Endothelial cell of umbilical vein (primary cell): ENCODE data around the gene PAQR7. TPM values are rescaled to one million over a fixed set of nuclear protein-coding genes. Genes with fewer than 3 reads are reported as not detected.
A peak's percentile ranks its signal among the peaks of the same experiment; 100 is the strongest.

ENCODE experiments used
- BruUV-seq: library from RNA; stranded (reverse); fragments of 400-500 nt; replicated peaks from 2 replicates; lab custom pipeline; 2021; lab: Mats Ljungman, UMichigan
- CTCF ChIA-PET: fragments of 300-600, 350-600 bp; sonication (Branson Sonifier 250); formaldehyde crosslinking; loops from one replicate; lab custom pipeline; 2021; ENCODE audit warnings: antibody characterized with exemption, inconsistent platforms; lab: Charles Lee
- POLR2A ChIA-PET: fragments of 300-600, 350-600 bp; sonication (Branson Sonifier 250); formaldehyde crosslinking; loops from one replicate; lab custom pipeline; 2021; ENCODE audit warnings: antibody characterized with exemption, inconsistent platforms; lab: Charles Lee
- DNase-seq: peaks from one replicate; pipeline ENCODE4 v3.0.0-alpha.2; 2011; ENCODE audit warnings: low read depth, low spot score
- FAIRE-seq: peaks from 2 replicates; lab custom pipeline; 2011; peaks lifted over from hg19 to GRCh38; lab: Jason Lieb, UNC
- H2AFZ ChIP-seq: 2 replicates; pipeline ENCODE4 v1.6.0; 2012; ENCODE audit warnings: low read depth, low read length, control low read depth, inconsistent platforms
- H3K27ac ChIP-seq: 2 replicates; pipeline ENCODE4 v1.5.1; 2011; ENCODE audit warnings: low read depth, mild to moderate bottlenecking, control low read depth, low read length, moderate library complexity; ENCODE audit not compliant: insufficient read depth
- H3K27me3 ChIP-seq, 2 experiments: 2 replicates each; pipeline versions ENCODE4 v1.6.0 to v1.6.1; 2011; ENCODE audit warnings: low read length in 2 of 2, mixed read lengths in 1 of 2; ENCODE audit not compliant: control insufficient read depth in 2 of 2, insufficient read depth in 2 of 2
- H3K36me3 ChIP-seq, 2 experiments: 2 replicates in 1 of 2; 3 replicates in 1 of 2; pipeline ENCODE4 v1.5.1; 2011; ENCODE audit warnings: low read length in 2 of 2, mild to moderate bottlenecking in 1 of 2, moderate library complexity in 1 of 2; ENCODE audit not compliant: control insufficient read depth in 2 of 2, insufficient read depth in 2 of 2; ENCODE audit errors: extremely low read depth in 1 of 2
- H3K4me1 ChIP-seq: 3 replicates; pipeline ENCODE4 v1.5.1; 2011; ENCODE audit warnings: mild to moderate bottlenecking, low read length; ENCODE audit not compliant: control insufficient read depth, insufficient read depth; ENCODE audit errors: extremely low read depth
- H3K4me2 ChIP-seq: 2 replicates; pipeline ENCODE4 v1.6.1; 2011; ENCODE audit warnings: low read length, control low read depth, mixed read lengths; ENCODE audit not compliant: insufficient read depth
- H3K4me3 ChIP-seq, 3 experiments: fragments of 200-600 bp in 1 of 3; sonication (generic), shearing (Covaris generic) in 1 of 3; replicated peaks in 1 of 3; 2 replicates each; pipeline ENCODE4 v1.5.1; 2011 to 2016; ENCODE audit warnings: control low read depth in 3 of 3, low read length in 3 of 3, mild to moderate bottlenecking in 2 of 3, inconsistent platforms in 1 of 3, low read depth in 1 of 3, moderate library complexity in 1 of 3; ENCODE audit not compliant: insufficient read depth in 1 of 3
- H3K79me2 ChIP-seq: 2 replicates; pipeline ENCODE4 v1.6.0; 2012; ENCODE audit warnings: low read length, inconsistent platforms; ENCODE audit not compliant: control insufficient read depth, insufficient read depth
- H3K9ac ChIP-seq: replicated peaks from 2 replicates; pipeline ENCODE3; 2011; ENCODE audit warnings: low read length, control low read depth; ENCODE audit not compliant: insufficient read depth; ENCODE audit errors: extremely low read depth
- H3K9me1 ChIP-seq: replicated peaks from 3 replicates; pipeline ENCODE4 v1.6.0; 2011; ENCODE audit warnings: mild to moderate bottlenecking, low read length; ENCODE audit not compliant: control insufficient read depth, insufficient read depth; ENCODE audit errors: extremely low read depth
- H3K9me3 ChIP-seq: replicated peaks from 2 replicates; pipeline ENCODE4 v1.5.1; 2012; ENCODE audit warnings: low read length, inconsistent platforms; ENCODE audit not compliant: control insufficient read depth, insufficient read depth
- H4K20me1 ChIP-seq: replicated peaks from 2 replicates; pipeline ENCODE3; 2011; ENCODE audit warnings: mild to moderate bottlenecking, low read length; ENCODE audit not compliant: control insufficient read depth, insufficient read depth; ENCODE audit errors: extremely low read depth
- EZH2 ChIP-seq: IDR thresholded peaks from 2 replicates; pipeline ENCODE4 v1.6.1; 2012; ENCODE audit warnings: borderline replicate concordance, low read depth, mild to moderate bottlenecking, moderate library complexity, low read length, inconsistent platforms; ENCODE audit not compliant: severe bottlenecking
- FOS ChIP-seq: IDR thresholded peaks from 2 replicates; pipeline ENCODE4 v1.6.1; 2011; ENCODE audit warnings: mild to moderate bottlenecking, low read length, moderate library complexity, borderline replicate concordance; ENCODE audit not compliant: insufficient read depth
- GATA2 ChIP-seq: IDR thresholded peaks from 2 replicates; pipeline ENCODE4 v1.7.0; 2011; ENCODE audit warnings: low read depth, mild to moderate bottlenecking, moderate library complexity, mixed read lengths, low read length; ENCODE audit not compliant: insufficient read length, insufficient read depth
- JUN ChIP-seq: IDR thresholded peaks from 2 replicates; pipeline ENCODE4 v1.6.1; 2011; ENCODE audit warnings: borderline replicate concordance, low read depth; ENCODE audit not compliant: insufficient read length, insufficient read depth
- MYC ChIP-seq: IDR thresholded peaks from one replicate; pipeline ENCODE4 v1.6.1; 2011; ENCODE audit warnings: mild to moderate bottlenecking, low read depth, low read length
- POLR2A ChIP-seq: IDR thresholded peaks from 2 replicates; pipeline ENCODE4 v1.6.1; 2012; ENCODE audit warnings: low read depth, mild to moderate bottlenecking, control low read depth, low read length
- POLR2AphosphoS5 ChIP-seq: IDR thresholded peaks from 2 replicates; pipeline ENCODE4 v1.6.1; 2012; ENCODE audit warnings: low read depth, mild to moderate bottlenecking, control low read depth, low read length, moderate library complexity; ENCODE audit not compliant: insufficient read depth
- dilution Hi-C: fragments of 300-500 bp; cut with MboI; formaldehyde crosslinking; loops from one replicate; pipeline ENCODE4 v1.15.0; 2019; ENCODE audit warnings: low sequenced_read_pairs; ENCODE audit not compliant: extremely low pct_ligation_motif_present
- intact Hi-C: fragments of 100-400 bp; cut with micrococcal nuclease; formaldehyde crosslinking; loops from one replicate; pipeline ENCODE4 v1.10.0; 2022
- polyA plus RNA-seq, 4 experiments: library from polyadenylated mRNA; depleted of rRNA in 3 of 4; stranded (reverse) in 3 of 4; unstranded in 1 of 4; fragments of >200 nt; gene quantifications; 2 replicates each; pipeline versions ENCODE4 v1.2.1 to v1.2.3, GENCODE V29; 2011 to 2012; ENCODE audit warnings: missing spikeins in 1 of 4
- total RNA-seq: library from RNA; stranded (reverse); gene quantifications from 2 replicates; pipeline ENCODE4 v1.2.3, GENCODE V29; 2021
- TF ChIP-seq, protein P1 (sequence below): IDR thresholded peaks from 2 replicates; pipeline ENCODE4 v1.6.1; 2011; ENCODE audit not compliant: insufficient read depth, insufficient read length
- TF ChIP-seq, protein P2 (sequence below), 2 donors: IDR thresholded peaks; 1 replicate in 1 of 2; 2 replicates in 1 of 2; pipeline ENCODE4 v1.5.1; 2011; ENCODE audit warnings: low read length in 2 of 2, mild to moderate bottlenecking in 2 of 2, moderate library complexity in 2 of 2, control low read depth in 1 of 2, inconsistent platforms in 1 of 2, low read depth in 1 of 2; ENCODE audit not compliant: insufficient read depth in 1 of 2; ENCODE audit errors: extremely low read depth in 1 of 2

The PAQR7 gene
- total and polyA plus RNA-seq, 2 donors (not counting 3 experiments of a cell fraction or from before 2014, with no cell fraction given): 8.4 to 10.8 TPM

DNA sequence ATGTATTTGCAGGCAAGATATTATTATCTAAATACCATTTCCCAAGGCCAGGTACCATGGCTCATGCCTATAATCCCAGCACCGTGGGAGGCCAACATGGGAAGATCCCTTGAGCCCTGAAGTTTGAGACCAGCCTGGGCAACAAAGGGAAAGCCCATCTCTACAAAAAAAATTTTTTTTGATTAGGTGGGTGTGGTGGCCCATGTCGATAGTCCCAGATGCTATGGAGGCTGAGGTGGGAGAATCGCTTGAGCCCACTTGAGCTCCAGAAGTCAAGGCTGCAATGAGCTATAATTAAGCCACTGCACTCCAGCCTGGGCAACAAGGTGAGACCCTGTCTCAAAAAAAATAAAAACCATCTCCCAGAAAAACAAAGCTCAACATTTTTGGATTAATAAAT is 28.5 kb upstream of the PAQR7 start:
- dilution Hi-C loops (no loop called here), intact Hi-C loops (loop anchor here (2.0 to 10.0 kb wide), 2 partner anchors 207 to 251 kb away; partner anchors contain the start of genes FAM110D and PDIK1L)
- no peak for DNase-seq
- H3K27ac ChIP-seq: peak overlapping the region; percentile 71
- H3K9ac ChIP-seq: peak overlapping the region; percentile 87
- H3K4me3 ChIP-seq: peak overlapping the region; percentile 33 to 96 (median 88)
- no peak for FAIRE-seq
- peak overlapping the region; percentile 96 for H3K4me2 ChIP-seq
- H3K4me1 ChIP-seq: peaks cover 17% of the 10 kb centered on the region
- H4K20me1 ChIP-seq: no peaks in the 10 kb centered on the region
- TF ChIP-seq, protein P1, sequence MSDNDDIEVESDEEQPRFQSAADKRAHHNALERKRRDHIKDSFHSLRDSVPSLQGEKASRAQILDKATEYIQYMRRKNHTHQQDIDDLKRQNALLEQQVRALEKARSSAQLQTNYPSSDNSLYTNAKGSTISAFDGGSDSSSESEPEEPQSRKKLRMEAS: no peak
- TF ChIP-seq, protein P2, sequence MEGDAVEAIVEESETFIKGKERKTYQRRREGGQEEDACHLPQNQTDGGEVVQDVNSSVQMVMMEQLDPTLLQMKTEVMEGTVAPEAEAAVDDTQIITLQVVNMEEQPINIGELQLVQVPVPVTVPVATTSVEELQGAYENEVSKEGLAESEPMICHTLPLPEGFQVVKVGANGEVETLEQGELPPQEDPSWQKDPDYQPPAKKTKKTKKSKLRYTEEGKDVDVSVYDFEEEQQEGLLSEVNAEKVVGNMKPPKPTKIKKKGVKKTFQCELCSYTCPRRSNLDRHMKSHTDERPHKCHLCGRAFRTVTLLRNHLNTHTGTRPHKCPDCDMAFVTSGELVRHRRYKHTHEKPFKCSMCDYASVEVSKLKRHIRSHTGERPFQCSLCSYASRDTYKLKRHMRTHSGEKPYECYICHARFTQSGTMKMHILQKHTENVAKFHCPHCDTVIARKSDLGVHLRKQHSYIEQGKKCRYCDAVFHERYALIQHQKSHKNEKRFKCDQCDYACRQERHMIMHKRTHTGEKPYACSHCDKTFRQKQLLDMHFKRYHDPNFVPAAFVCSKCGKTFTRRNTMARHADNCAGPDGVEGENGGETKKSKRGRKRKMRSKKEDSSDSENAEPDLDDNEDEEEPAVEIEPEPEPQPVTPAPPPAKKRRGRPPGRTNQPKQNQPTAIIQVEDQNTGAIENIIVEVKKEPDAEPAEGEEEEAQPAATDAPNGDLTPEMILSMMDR (IDR thresholded peaks at IDR 0.05; ENCODE audit: extremely low read depth in 1 of 2, insufficient read depth in 1 of 2, low read depth in 1 of 2, low read length in 2 of 2): no peak
- TF ChIP-seq EZH2: no peak
- no peak for TF ChIP-seq FOS
- TF ChIP-seq MYC: no peak
- no peak for TF ChIP-seq JUN
- no peak for TF ChIP-seq GATA2
- no peak for TF ChIP-seq POLR2AphosphoS5
- no peak for TF ChIP-seq POLR2A
- peaks cover 48% of the 10 kb centered on the region for H3K79me2 ChIP-seq
- POLR2A ChIA-PET: no interaction called here
- H3K9me3 ChIP-seq: no peaks in the 10 kb centered on the region
- BruUV-seq: no TSS peak
- no peaks in the 10 kb centered on the region for H3K9me1 ChIP-seq
- no peak overlapping the region for H2AFZ ChIP-seq
- CTCF ChIA-PET: interaction anchor here (0.6 to 15.3 kb wide), 10 partner anchors 9 to 241 kb away, joined by 3 to 404 read pairs (median 3); partner anchors contain the start of genes PAFAH2 and PAQR7
- peaks cover 3 to 4% of the 10 kb centered on the region in 2 experiments for H3K27me3 ChIP-seq
- peaks cover 21 to 38% of the 10 kb centered on the region in 2 experiments for H3K36me3 ChIP-seq
